SU-DHL-6 (cell line): ENCODE results near the gene RNF123.

Source experiments
- H2AFZ ChIP-seq: fragments of 200-600 bp; sonication (generic); 2 replicates; pipeline ENCODE4 v1.6.1; 2014; ENCODE audit warnings: low read depth, mild to moderate bottlenecking, moderate library complexity, mixed read lengths, antibody characterized with exemption, low read length; ENCODE audit not compliant: severe bottlenecking
- H3F3A ChIP-seq: fragments of 200-600 bp; shearing (Covaris generic); 2 replicates; pipeline ENCODE4 v1.6.0; 2016; ENCODE audit warnings: antibody characterized with exemption, mild to moderate bottlenecking; ENCODE audit not compliant: insufficient read depth
- H3K27ac ChIP-seq: fragments of 200-600 bp; sonication (generic); 2 replicates; pipeline ENCODE4 v1.5.1; 2016; ENCODE audit warnings: low read depth, mild to moderate bottlenecking, low read length, moderate library complexity, mixed read lengths
- H3K27me3 ChIP-seq: fragments of 200-600 bp; sonication (generic), shearing (Covaris generic); 2 replicates; pipeline ENCODE4 v1.6.0; 2014; ENCODE audit warnings: mild to moderate bottlenecking, low read length
- H3K36me3 ChIP-seq: fragments of 200-600 bp; sonication (generic); 2 replicates; pipeline ENCODE4 v1.6.1; 2014; ENCODE audit warnings: mild to moderate bottlenecking, low read length, mixed read lengths
- H3K4me2 ChIP-seq: fragments of 300-600, 200-600 bp; shearing (Covaris generic), sonication (generic); 2 replicates; pipeline ENCODE4 v1.6.0; 2014; ENCODE audit warnings: low read length, low read depth, mild to moderate bottlenecking; ENCODE audit not compliant: poor library complexity, severe bottlenecking
- H3K4me3 ChIP-seq: fragments of 200-600 bp; sonication (generic); 2 replicates; pipeline ENCODE4 v1.5.1; 2014; ENCODE audit warnings: antibody characterized with exemption, low read length, mild to moderate bottlenecking, mixed read lengths; ENCODE audit not compliant: insufficient read depth, poor library complexity, severe bottlenecking
- H3K79me2 ChIP-seq: fragments of 200-600 bp; sonication (generic); 2 replicates; pipeline ENCODE4 v1.6.1; 2014; ENCODE audit warnings: mild to moderate bottlenecking, low read length, moderate library complexity; ENCODE audit not compliant: insufficient read depth
- H3K9ac ChIP-seq: fragments of 200-600 bp; sonication (generic); 2 replicates; pipeline ENCODE4 v1.7.0; 2014; ENCODE audit warnings: mild to moderate bottlenecking, low read length
- H3K9me2 ChIP-seq: fragments of 200-600 bp; sonication (generic); replicated peaks from 2 replicates; pipeline ENCODE4 v1.6.1; 2014; ENCODE audit warnings: low read length; ENCODE audit not compliant: insufficient read depth
- H3K9me3 ChIP-seq: fragments of 200-600 bp; sonication (generic); 2 replicates; pipeline ENCODE4 v1.6.1; 2014; ENCODE audit warnings: low read length, mixed read lengths; ENCODE audit not compliant: insufficient read depth
- H4K20me1 ChIP-seq: fragments of 200-600 bp; sonication (generic); 2 replicates; pipeline ENCODE4 v1.6.1; 2014; ENCODE audit warnings: low read depth, mild to moderate bottlenecking, antibody characterized with exemption, low read length, moderate library complexity, mixed read lengths
- CTCF ChIP-seq: fragments of 200-600 bp; sonication (generic); IDR thresholded peaks from one replicate; pipeline ENCODE4 v1.5.1; 2017; ENCODE audit warnings: antibody characterized with exemption, mild to moderate bottlenecking, low read length, moderate library complexity; ENCODE audit not compliant: insufficient read depth, poor library complexity, severe bottlenecking
- EZH2phosphoT487 ChIP-seq: fragments of 200-600 bp; sonication (generic), shearing (Covaris generic); conservative IDR thresholded peaks from 2 replicates; pipeline ENCODE4 v1.6.1; 2018; ENCODE audit warnings: mild to moderate bottlenecking, antibody characterized with exemption, low read length, moderate library complexity, mixed read lengths

Gene RNF123

GRCh38 chr3:49756036-49756435, 66.7 kb downstream of the RNF123 start:
- Histone ChIP-seq H3K27ac (no peak overlapping the region), H2AFZ (no peak overlapping the region), H3K4me2 (no peak overlapping the region), H3F3A (no peaks in the 10 kb centered on the region), H3K79me2 (peaks cover 53% of the 10 kb centered on the region), H3K9ac (no peak overlapping the region), H3K4me3 (no peak overlapping the region), H3K27me3 (no peaks in the 10 kb centered on the region), H3K9me3 (no peaks in the 10 kb centered on the region), H4K20me1 (0 out of 2 replicates have a peak, but pooled peaks cover 4% of the 10 kb centered on the region), H3K36me3 (no peaks in the 10 kb centered on the region), H3K9me2 (no peaks in the 10 kb centered on the region)
- TF ChIP-seq CTCF (no peak), EZH2phosphoT487 (no peak)

- Histone ChIP-seq H3K9me3 (no peaks in the 10 kb centered on the region), H3K79me2 (peaks cover 47% of the 10 kb centered on the region), H3K27ac (no peak overlapping the region), H3K4me3 (no peak overlapping the region), H3K36me3 (no peaks in the 10 kb centered on the region), H3F3A (no peaks in the 10 kb centered on the region), H3K9ac (no peak overlapping the region), H3K27me3 (no peaks in the 10 kb centered on the region), H3K4me2 (no peak overlapping the region), H2AFZ (no peak overlapping the region), H4K20me1 (0 out of 2 replicates have a peak, but pooled peaks cover 4% of the 10 kb centered on the region), H3K9me2 (no peaks in the 10 kb centered on the region)
- TF ChIP-seq EZH2phosphoT487 (no peak), CTCF (no peak)
Observed at GRCh38 chr3:49757197-49757596, 67.8 kb downstream of the RNF123 start.

GRCh38 chr3:49759226-49759625, 69.9 kb downstream of the RNF123 start:
- Histone ChIP-seq H2AFZ (no peak overlapping the region), H4K20me1 (no peaks in the 10 kb centered on the region), H3K4me2 (no peak overlapping the region), H3K36me3 (no peaks in the 10 kb centered on the region), H3K4me3 (no peak overlapping the region), H3K9ac (no peak overlapping the region), H3F3A (no peaks in the 10 kb centered on the region), H3K27ac (no peak overlapping the region), H3K9me3 (no peaks in the 10 kb centered on the region), H3K9me2 (no peaks in the 10 kb centered on the region), H3K27me3 (no peaks in the 10 kb centered on the region), H3K79me2 (peaks cover 46% of the 10 kb centered on the region)
- no peak for TF ChIP-seq CTCF
- no peak for TF ChIP-seq EZH2phosphoT487
